Measurements from ENCODE around the gene UPF2.

GRCh38 chr10:12077580-12078180 is 35.1 kb upstream of the UPF2 start:
- TF ChIP-seq CTCF (IDR thresholded peaks at IDR 0.05) (no peak), POLR2AphosphoS5 (IDR thresholded peaks at IDR 0.05) (no peak)
